WI38 (cell line): Measurements from ENCODE around the gene HMCN2.

Experiments
- H3K4me3 ChIP-seq: 2 replicates; pipeline ENCODE4 v1.5.1; 2011; ENCODE audit warnings: low read depth, mild to moderate bottlenecking, control low read depth, low read length
- TF ChIP-seq, protein P1 (sequence below): IDR thresholded peaks from 2 replicates; pipeline ENCODE4 v1.5.1; 2012; ENCODE audit warnings: low read depth, mild to moderate bottlenecking, control low read depth, low read length

Gene HMCN2

GRCh38 chr9:130409246-130409645 lies 143.7 kb downstream of the HMCN2 start:
- TF ChIP-seq, protein P1, sequence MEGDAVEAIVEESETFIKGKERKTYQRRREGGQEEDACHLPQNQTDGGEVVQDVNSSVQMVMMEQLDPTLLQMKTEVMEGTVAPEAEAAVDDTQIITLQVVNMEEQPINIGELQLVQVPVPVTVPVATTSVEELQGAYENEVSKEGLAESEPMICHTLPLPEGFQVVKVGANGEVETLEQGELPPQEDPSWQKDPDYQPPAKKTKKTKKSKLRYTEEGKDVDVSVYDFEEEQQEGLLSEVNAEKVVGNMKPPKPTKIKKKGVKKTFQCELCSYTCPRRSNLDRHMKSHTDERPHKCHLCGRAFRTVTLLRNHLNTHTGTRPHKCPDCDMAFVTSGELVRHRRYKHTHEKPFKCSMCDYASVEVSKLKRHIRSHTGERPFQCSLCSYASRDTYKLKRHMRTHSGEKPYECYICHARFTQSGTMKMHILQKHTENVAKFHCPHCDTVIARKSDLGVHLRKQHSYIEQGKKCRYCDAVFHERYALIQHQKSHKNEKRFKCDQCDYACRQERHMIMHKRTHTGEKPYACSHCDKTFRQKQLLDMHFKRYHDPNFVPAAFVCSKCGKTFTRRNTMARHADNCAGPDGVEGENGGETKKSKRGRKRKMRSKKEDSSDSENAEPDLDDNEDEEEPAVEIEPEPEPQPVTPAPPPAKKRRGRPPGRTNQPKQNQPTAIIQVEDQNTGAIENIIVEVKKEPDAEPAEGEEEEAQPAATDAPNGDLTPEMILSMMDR = no peak
- H3K4me3 ChIP-seq = no peak overlapping the region

DNA sequence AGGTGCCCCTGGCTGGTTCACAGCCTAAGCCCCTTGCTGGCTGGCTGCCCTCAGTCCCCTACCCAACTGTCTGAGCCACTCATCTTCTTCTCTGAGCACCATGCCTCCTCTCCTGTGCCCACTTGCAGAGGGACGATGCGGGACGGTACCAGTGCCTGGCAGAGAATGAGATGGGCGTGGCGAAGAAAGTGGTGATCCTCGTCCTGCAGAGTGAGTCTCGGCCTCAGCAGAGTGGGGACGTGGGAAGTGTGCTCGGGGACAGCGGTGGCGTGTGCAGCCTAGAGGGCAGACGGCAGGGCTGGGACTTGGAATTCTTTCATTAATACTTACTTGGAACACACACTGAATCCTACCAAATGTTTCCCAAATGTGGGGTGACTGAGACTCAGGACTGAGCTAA lies 144.9 kb downstream of the HMCN2 start:
- TF ChIP-seq, protein P1 = no peak

DNA sequence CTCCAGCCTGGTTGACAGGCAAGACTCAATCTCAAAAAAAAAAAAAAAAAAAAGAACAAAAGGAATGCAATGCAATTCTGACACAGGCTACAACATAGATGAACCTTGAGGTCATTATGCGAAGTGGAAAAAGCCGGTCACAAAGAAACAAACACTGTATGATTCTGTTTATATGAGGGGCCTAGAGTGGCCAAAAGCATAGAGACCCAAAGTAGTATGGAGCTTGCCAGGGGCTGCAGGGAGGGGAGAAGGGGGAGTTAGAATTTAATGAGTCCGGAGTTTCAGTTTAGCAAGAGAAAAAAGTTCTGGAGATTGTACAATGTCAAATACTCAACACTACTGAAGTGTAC lies 146.0 kb downstream of the HMCN2 start:
- TF ChIP-seq, protein P1 = no peak
- H3K4me3 ChIP-seq = no peak overlapping the region

More for the DNA sequence above, 144.9 kb downstream of the HMCN2 start:
- H3K4me3 ChIP-seq = no peak overlapping the region

DNA sequence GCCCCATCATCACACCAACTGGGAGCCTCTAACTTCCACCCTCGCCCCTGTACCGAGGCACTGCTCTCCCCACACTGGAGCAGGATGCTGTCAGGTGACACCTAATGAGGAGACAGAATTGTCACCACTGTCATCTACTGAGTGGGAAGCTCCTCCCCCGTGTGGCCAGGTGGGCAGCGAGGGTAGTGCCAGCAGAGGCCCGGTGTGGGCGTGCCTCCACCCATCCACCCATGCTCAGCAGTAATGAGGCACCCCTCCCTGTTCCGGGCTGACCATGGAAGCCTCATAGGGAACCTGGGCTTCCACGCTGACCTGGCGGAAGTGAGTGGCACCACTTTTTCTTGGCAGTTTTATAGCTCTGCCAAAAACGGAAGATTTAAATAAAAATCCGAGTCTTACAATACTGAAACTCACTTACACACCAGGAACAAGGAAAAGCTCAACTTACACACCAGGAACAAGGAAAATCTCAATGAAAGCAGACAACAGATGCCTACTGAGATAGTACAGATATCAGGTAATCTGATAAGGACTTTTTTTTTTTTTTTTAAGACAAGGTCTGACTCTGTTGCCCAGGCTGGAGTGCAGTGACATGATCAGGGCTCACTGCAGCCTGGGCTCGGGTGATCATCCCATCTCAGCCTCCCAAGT lies 148.6 kb downstream of the HMCN2 start:
- TF ChIP-seq, protein P1 = no peak

DNA sequence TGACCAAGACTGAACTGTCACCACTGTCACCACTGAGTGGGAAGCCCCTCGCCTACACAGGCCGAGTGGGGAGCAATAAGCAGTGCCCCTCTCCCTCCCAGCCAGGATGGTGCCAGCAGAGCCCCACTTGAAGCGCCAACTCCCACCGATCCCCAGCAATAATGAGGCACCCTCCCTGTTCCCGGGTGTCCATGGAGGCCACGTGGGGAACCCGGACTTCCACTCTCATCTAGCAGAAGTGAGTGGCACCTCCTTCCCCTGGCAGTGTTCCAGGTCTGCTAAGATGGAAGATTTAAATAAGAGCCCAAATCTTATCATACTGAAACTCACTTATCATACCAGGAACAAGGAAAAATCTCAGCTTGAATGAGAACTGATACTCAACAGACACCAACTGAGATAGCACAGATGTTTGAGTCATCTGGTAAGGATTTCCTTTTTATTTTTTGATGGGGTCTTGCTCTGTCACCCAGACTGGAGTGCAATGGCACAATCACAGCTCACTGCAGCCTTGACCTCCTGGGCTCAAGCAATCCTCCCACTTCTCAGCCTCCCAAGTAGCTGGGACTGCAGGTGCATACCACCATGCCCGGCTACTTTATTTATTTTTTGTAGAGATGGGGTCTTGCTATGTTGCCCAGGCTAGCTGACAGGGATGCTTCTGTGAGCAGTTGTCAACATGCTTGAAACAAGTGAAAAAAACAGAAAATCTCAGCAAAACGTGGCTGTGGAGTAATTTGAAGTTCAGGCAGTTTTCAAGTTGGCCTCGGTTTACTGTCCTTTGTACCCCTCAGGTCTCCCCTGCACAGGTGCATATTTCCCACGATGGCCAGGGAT lies 149.6 kb downstream of the HMCN2 start:
- TF ChIP-seq, protein P1 = no peak
- H3K4me3 ChIP-seq = no peak overlapping the region

More for the DNA sequence above, 148.6 kb downstream of the HMCN2 start:
- H3K4me3 ChIP-seq = no peak overlapping the region

DNA sequence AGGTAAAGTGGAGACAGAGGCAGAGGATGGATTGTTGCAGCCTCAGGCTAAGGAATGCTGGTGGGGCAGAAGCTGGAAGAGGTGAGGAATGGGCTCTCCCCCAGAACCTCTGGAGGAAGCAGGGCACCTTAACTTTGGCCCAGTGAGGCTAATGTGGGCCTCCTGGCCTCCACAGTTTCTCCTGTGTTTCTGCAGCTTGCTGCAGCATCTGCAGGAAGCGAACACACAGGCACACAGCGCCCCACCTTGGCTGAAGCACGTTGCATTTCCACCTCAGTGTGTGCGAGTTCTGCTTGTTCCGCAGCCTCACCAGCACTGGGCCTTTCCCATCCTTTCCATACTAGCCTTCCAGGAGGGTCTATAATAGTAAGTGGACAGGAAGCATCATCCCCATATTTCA lies 152.0 kb downstream of the HMCN2 start:
- no peak overlapping the region for H3K4me3 ChIP-seq
- TF ChIP-seq, protein P1 = no peak

- TF ChIP-seq, protein P1 = no peak
- no peak overlapping the region for H3K4me3 ChIP-seq
These were observed 153.2 kb downstream of the HMCN2 start for GRCh38 chr9:130418776-130419175.
